AG08395 (cell line): ENCODE results near the gene SNAPC4.
A peak's percentile ranks its signal among the peaks of the same experiment; 100 is the strongest.

Experiments
- DNase-seq: peaks from one replicate; pipeline ENCODE4 v3.0.0; 2012; ENCODE audit warnings: mixed read lengths, low spot score

Gene SNAPC4

GRCh38 chr9:136400038-136400834 is at the start of gene SNAPC4:
Gene SNAPC4, minus strand, starts transcription at chr9:136400170. Its CDS starts 1,742 bp downstream, at chr9:136398428.
- DNase-seq, result peak; percentile 95

GRCh38 chr9:136448655-136449054 is 48.7 kb upstream of the SNAPC4 start:
- no peak for DNase-seq

GRCh38 chr9:136447173-136447778 is 47.3 kb upstream of the SNAPC4 start:
- no peak for DNase-seq

- DNase-seq, result no peak
Observed at GRCh38 chr9:136445799-136446198, 45.8 kb upstream of the SNAPC4 start.

GRCh38 chr9:136444102-136444501 is 44.1 kb upstream of the SNAPC4 start:
- DNase-seq, result no peak

- no peak for DNase-seq
Observed at GRCh38 chr9:136443687-136444086, 43.7 kb upstream of the SNAPC4 start.

GRCh38 chr9:136443087-136443486 is 43.1 kb upstream of the SNAPC4 start:
- DNase-seq, result no peak

- DNase-seq, result no peak
Observed at GRCh38 chr9:136442265-136442664, 42.3 kb upstream of the SNAPC4 start.

GRCh38 chr9:136441681-136442245 is 41.8 kb upstream of the SNAPC4 start:
- no peak for DNase-seq

GRCh38 chr9:136441191-136441680 is 41.3 kb upstream of the SNAPC4 start:
- no peak for DNase-seq

GRCh38 chr9:136439481-136440408 is 39.8 kb upstream of the SNAPC4 start, which contains the start of gene INPP5E:
Gene INPP5E, minus strand, starts transcription at chr9:136439845. Its CDS starts 426 bp downstream, at chr9:136439419.
- DNase-seq, result peak; percentile 93

- DNase-seq, result peak; percentile 34
Observed at GRCh38 chr9:136438548-136439480, 38.8 kb upstream of the SNAPC4 start.

- DNase-seq, result peak; percentile 7
Observed at GRCh38 chr9:136437839-136438547, 38.0 kb upstream of the SNAPC4 start.

GRCh38 chr9:136437430-136437829 is 37.5 kb upstream of the SNAPC4 start:
- DNase-seq, result peak; percentile 48

GRCh38 chr9:136436055-136436634 is 36.2 kb upstream of the SNAPC4 start:
- DNase-seq, result no peak

GRCh38 chr9:136434580-136435169 is 34.7 kb upstream of the SNAPC4 start:
- no peak for DNase-seq

GRCh38 chr9:136433849-136434579 is 34.0 kb upstream of the SNAPC4 start:
- DNase-seq, result no peak

- no peak for DNase-seq
Observed at GRCh38 chr9:136433043-136433715, 33.2 kb upstream of the SNAPC4 start.
